Gastroesophageal sphincter (tissue), 3 donors: Measurements from ENCODE around the gene SH3RF1.

Experiments used
- EP300 ChIP-seq: sonication (generic); formaldehyde crosslinking; IDR thresholded peaks from one replicate; pipeline ENCODE4 v1.6.1; 2017; ENCODE audit warnings: antibody characterized with exemption, mild to moderate bottlenecking
- POLR2A ChIP-seq, 2 donors: fragments of 450-650 bp; IDR thresholded peaks; one replicate each; pipeline ENCODE4 v1.6.1; 2017; ENCODE audit warnings: antibody characterized with exemption in 2 of 2, mild to moderate bottlenecking in 2 of 2, moderate library complexity in 1 of 2
- POLR2AphosphoS5 ChIP-seq: sonication (generic); formaldehyde crosslinking; IDR thresholded peaks from one replicate; pipeline ENCODE4 v1.6.1; 2017; ENCODE audit warnings: antibody characterized with exemption
- TF ChIP-seq, protein P1 (sequence below), 4 experiments: fragments of 200-600 bp in 2 of 4; fragments of 450-650 bp in 2 of 4; sonication (generic) in 1 of 4; IDR thresholded peaks; one replicate each; pipeline ENCODE4 v1.5.1; 2017 to 2019; ENCODE audit warnings: antibody characterized with exemption in 4 of 4, mild to moderate bottlenecking in 2 of 4, moderate library complexity in 2 of 4

- TF ChIP-seq, protein P1, sequence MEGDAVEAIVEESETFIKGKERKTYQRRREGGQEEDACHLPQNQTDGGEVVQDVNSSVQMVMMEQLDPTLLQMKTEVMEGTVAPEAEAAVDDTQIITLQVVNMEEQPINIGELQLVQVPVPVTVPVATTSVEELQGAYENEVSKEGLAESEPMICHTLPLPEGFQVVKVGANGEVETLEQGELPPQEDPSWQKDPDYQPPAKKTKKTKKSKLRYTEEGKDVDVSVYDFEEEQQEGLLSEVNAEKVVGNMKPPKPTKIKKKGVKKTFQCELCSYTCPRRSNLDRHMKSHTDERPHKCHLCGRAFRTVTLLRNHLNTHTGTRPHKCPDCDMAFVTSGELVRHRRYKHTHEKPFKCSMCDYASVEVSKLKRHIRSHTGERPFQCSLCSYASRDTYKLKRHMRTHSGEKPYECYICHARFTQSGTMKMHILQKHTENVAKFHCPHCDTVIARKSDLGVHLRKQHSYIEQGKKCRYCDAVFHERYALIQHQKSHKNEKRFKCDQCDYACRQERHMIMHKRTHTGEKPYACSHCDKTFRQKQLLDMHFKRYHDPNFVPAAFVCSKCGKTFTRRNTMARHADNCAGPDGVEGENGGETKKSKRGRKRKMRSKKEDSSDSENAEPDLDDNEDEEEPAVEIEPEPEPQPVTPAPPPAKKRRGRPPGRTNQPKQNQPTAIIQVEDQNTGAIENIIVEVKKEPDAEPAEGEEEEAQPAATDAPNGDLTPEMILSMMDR (IDR thresholded peaks at IDR 0.05), result no peak
- no peak for TF ChIP-seq POLR2A (IDR thresholded peaks at IDR 0.05)
- no peak for TF ChIP-seq EP300
- TF ChIP-seq POLR2AphosphoS5, result no peak
These were observed 72.6 kb downstream of the SH3RF1 start for GRCh38 chr4:169198167-169198566.
